GM12891 (cell line): ENCODE measurements around the gene SYVN1.

ENCODE experiments used
- PAX5 ChIP-seq: IDR thresholded peaks from 2 replicates; pipeline ENCODE4 v1.6.1; 2011; ENCODE audit warnings: low read length, moderate library complexity, mild to moderate bottlenecking; ENCODE audit not compliant: insufficient read depth, severe bottlenecking
- POLR2A ChIP-seq: IDR thresholded peaks from 2 replicates; pipeline ENCODE4 v1.6.1; 2011; ENCODE audit warnings: low read depth, low read length, control low read depth
- POLR2AphosphoS5 ChIP-seq: IDR thresholded peaks from 2 replicates; pipeline ENCODE4 v1.6.1; 2011; ENCODE audit warnings: low read depth, low read length, control low read depth
- POU2F2 ChIP-seq: IDR thresholded peaks from 2 replicates; pipeline ENCODE4 v1.6.1; 2011; ENCODE audit warnings: low read depth, mild to moderate bottlenecking, control low read depth, low read length, moderate library complexity
- SPI1 ChIP-seq: IDR thresholded peaks from 2 replicates; pipeline ENCODE4 v1.6.1; 2011; ENCODE audit warnings: low read depth, low read length, control low read depth
- TAF1 ChIP-seq: IDR thresholded peaks from 2 replicates; pipeline ENCODE4 v1.6.1; 2011; ENCODE audit warnings: low read depth, low read length, control low read depth

- TF ChIP-seq POLR2A (no peak), TAF1 (no peak), POLR2AphosphoS5 (no peak), POU2F2 (no peak), SPI1 (no peak), PAX5 (no peak)
Observed at GRCh38 chr11:65125197-65126056, 8.9 kb downstream of the SYVN1 start.
